Ovary (tissue), 9 donors: ENCODE measurements around the gene CCDC57. TPM values are rescaled to one million over a fixed set of nuclear protein-coding genes. Genes with fewer than 3 reads are reported as not detected.

Experiments
- DNase-seq, 5 donors: peaks; one replicate each; pipeline ENCODE4 v3.0.0-alpha.2; 2019 to 2020
- H3K27ac ChIP-seq, 2 donors: fragments of 200-600 bp; one replicate each; pipeline versions ENCODE4 v1.5.1 to v1.8.0; 2019 to 2022
- H3K27me3 ChIP-seq: fragments of 200-600 bp; one replicate; pipeline ENCODE4 v1.8.0; 2022
- H3K36me3 ChIP-seq: fragments of 200-600 bp; sonication (generic); one replicate; pipeline ENCODE4 v1.5.1; 2019
- H3K4me1 ChIP-seq: one replicate; pipeline ENCODE4 v1.8.1; 2013; ENCODE audit warnings: mild to moderate bottlenecking, moderate library complexity; ENCODE audit not compliant: insufficient read depth
- H3K4me3 ChIP-seq: fragments of 200-600 bp; sonication (generic); one replicate; pipeline ENCODE4 v1.5.1; 2017
- H3K9me3 ChIP-seq, 2 donors: fragments of 200-600 bp in 1 of 2; sonication (generic) in 1 of 2; one replicate each; pipeline versions ENCODE4 v1.5.1 to v1.8.1; 2013 to 2019; ENCODE audit warnings: mild to moderate bottlenecking in 1 of 2, moderate library complexity in 1 of 2
- EP300 ChIP-seq: sonication (generic); formaldehyde crosslinking; IDR thresholded peaks from one replicate; pipeline ENCODE4 v1.6.1; 2017; ENCODE audit warnings: antibody characterized with exemption
- POLR2A ChIP-seq: fragments of 450-650 bp; IDR thresholded peaks from one replicate; pipeline ENCODE4 v1.6.1; 2017; ENCODE audit warnings: antibody characterized with exemption, mild to moderate bottlenecking, moderate library complexity
- WGBS, 3 donors: extraction: QIAGEN DNeasy Blood & Tissue Kit in 1 of 3; methylation state at CpG; one replicate each; pipeline versions ENCODE4 v1.1.5 to v1.1.7; 2013 to 2017; 5-methylcytosine and 5-hydroxymethylcytosine counted together
- intact Hi-C, 4 donors: fragments of 100-400 bp; cut with DNase I; formaldehyde crosslinking; loops; one replicate each; pipeline versions ENCODE4 v1.11.0 to v1.15.1; 2022 to 2023
- polyA plus RNA-seq, 2 donors: library from polyadenylated mRNA; stranded (reverse); fragments of 200-250 nt in 1 of 2; fragments of 350-450 nt in 1 of 2; fragmentation: Illumina TruSeq in 1 of 2; extraction: RNeasy Lipid Tissue Mini Kit (QIAGEN cat#74804) in 1 of 2; gene quantifications; one replicate each; pipeline ENCODE4 v1.2.3, GENCODE V29; 2013 to 2014
- total RNA-seq, 7 donors: library from RNA; depleted of rRNA in 2 of 7; stranded (reverse); fragments of >200 nt in 2 of 7; fragmentation: NEBNext Ultra II Directional in 3 of 7; extraction: Animal tissue kit (Norgen Biotek cat#: 25700) in 3 of 7; gene quantifications; one replicate each; pipeline versions ENCODE4 v1.1.0 to v1.2.4, GENCODE V29; 2016 to 2023
- TF ChIP-seq, protein P1 (sequence below), 3 donors: fragments of 450-650 bp in 2 of 3; fragments of 200-600 bp in 1 of 3; IDR thresholded peaks; one replicate each; pipeline versions ENCODE4 v1.5.1 to v1.8.0; 2016 to 2022; ENCODE audit warnings: antibody characterized with exemption in 3 of 3, mild to moderate bottlenecking in 1 of 3
- donor health status: DM: no; HTN: no; CAD: no; lungs with moderate emphysema.
- donor health status: DM: no; HTN: no; CAD: no.
- donor health status: Bipolar disorder and iron deficiency.
- donor health status: DM: yes; HTN: yes; CAD: no.
- donor health status: DM: no; HTN: no; CAD: no.
- donor health status: DM: yes; HTN: yes; CAD: no.

Gene CCDC57
- total and polyA plus RNA-seq, 9 donors, result 7.7 to 65.0 (median 40.3) TPM

DNA sequence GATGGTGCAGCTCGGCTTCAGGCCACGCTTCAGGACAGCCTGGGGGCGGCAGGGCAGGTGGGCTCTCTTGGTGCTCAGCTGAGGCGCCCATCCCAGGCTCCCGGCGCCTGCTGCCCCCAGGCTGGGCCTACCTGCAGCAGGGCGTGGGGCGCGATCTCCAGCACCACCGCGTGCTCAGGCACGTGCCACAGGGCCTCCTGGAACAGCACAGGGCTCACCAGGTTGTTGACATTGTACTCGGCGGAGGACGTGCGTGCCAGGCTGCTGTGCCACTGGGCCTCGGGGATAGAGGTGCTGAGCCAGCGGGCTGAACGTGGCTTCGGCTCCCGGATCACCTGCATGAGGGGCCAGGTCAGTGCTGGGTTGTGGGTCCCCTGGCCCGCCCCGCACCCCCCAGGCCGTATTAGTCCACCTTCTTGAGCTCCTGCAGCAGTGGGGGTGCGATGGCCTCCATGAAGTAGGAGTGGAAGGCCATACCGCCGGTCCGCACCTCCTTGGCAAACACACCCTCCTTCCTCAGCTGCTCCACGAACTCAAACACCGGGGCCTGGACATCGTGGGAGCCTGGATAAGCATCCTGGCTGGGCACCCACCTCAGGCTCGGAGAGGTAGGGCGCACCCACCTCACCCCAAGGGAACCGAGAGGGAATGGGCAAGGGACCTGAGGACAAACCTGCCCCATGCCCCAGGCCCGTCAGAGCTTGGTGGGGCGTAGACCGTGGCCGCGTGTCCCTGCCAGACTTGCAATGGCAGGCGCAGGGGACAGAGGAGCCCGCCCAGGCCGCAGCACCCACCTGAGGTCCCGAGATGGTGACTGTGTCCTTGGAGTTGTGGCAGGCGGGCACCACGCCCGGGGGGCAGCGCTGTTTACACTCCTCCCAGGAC, 123.6 kb downstream of the CCDC57 start:
- Histone ChIP-seq H3K4me1 (no peaks in the 10 kb centered on the region), H3K4me3 (no peak overlapping the region), H3K27me3 (no peaks in the 10 kb centered on the region), H3K36me3 (no peaks in the 10 kb centered on the region), H3K9me3 (no peaks in the 10 kb centered on the region), H3K27ac (no peak overlapping the region)
- intact Hi-C loops, result no loop called here
- 89 to 94% (median 92%) methylated on average over 43 to 47 of the region's 47 CpGs for WGBS, 3 donors
- TF ChIP-seq, protein P1, sequence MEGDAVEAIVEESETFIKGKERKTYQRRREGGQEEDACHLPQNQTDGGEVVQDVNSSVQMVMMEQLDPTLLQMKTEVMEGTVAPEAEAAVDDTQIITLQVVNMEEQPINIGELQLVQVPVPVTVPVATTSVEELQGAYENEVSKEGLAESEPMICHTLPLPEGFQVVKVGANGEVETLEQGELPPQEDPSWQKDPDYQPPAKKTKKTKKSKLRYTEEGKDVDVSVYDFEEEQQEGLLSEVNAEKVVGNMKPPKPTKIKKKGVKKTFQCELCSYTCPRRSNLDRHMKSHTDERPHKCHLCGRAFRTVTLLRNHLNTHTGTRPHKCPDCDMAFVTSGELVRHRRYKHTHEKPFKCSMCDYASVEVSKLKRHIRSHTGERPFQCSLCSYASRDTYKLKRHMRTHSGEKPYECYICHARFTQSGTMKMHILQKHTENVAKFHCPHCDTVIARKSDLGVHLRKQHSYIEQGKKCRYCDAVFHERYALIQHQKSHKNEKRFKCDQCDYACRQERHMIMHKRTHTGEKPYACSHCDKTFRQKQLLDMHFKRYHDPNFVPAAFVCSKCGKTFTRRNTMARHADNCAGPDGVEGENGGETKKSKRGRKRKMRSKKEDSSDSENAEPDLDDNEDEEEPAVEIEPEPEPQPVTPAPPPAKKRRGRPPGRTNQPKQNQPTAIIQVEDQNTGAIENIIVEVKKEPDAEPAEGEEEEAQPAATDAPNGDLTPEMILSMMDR (IDR thresholded peaks at IDR 0.05), result no peak
- TF ChIP-seq EP300 (no peak), POLR2A (no peak)
- peak in 3 of 5 donors; percentile 17 to 34 (median 24) for DNase-seq

DNA sequence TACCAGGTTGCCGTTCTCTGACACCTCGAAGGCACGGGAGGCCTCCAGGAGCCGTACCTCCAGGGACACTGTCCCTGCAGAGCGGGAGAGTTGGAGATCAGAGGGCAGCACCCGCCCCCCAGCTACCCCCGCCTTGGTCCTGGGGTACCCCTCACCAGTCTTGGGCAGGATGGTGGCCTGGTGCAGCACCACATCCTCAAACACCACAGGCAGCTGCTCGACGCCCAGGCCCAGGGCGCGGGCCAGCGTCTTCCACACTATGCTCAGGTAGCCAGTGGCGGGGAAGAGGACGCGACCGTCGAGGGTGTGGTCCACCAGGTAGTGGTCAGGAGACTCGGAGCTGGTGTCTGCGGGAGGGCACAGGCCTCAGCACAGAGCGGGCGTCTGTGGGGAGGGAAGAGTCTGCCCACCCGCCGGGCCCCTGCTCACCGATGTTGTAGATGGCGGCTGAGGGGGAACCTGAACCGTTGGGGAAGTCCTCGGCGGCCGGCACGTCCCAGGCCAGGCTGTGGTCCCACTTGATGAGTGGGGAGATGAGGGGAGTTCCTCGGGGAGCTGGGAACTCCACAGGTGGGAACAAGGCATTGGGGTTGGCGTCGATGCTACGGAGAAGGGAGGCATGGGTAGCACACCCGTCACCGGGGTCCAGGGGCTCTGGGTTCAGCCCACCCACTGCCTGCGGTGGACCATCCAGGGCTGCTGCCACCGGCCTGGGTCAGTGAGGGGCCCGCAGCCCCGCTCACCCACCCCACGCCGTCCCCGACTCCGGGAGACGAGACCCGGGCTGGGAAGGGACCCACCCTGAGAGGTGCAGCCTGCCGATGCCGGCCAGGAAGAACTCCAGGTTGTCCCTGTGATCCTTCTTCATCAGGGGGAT, 124.4 kb downstream of the CCDC57 start:
- 92 to 96% (median 92%) methylated on average over 47 to 48 of the region's 48 CpGs for whole genome bisulfite sequencing, 3 donors
- intact Hi-C loops, result no loop called here

DNA sequence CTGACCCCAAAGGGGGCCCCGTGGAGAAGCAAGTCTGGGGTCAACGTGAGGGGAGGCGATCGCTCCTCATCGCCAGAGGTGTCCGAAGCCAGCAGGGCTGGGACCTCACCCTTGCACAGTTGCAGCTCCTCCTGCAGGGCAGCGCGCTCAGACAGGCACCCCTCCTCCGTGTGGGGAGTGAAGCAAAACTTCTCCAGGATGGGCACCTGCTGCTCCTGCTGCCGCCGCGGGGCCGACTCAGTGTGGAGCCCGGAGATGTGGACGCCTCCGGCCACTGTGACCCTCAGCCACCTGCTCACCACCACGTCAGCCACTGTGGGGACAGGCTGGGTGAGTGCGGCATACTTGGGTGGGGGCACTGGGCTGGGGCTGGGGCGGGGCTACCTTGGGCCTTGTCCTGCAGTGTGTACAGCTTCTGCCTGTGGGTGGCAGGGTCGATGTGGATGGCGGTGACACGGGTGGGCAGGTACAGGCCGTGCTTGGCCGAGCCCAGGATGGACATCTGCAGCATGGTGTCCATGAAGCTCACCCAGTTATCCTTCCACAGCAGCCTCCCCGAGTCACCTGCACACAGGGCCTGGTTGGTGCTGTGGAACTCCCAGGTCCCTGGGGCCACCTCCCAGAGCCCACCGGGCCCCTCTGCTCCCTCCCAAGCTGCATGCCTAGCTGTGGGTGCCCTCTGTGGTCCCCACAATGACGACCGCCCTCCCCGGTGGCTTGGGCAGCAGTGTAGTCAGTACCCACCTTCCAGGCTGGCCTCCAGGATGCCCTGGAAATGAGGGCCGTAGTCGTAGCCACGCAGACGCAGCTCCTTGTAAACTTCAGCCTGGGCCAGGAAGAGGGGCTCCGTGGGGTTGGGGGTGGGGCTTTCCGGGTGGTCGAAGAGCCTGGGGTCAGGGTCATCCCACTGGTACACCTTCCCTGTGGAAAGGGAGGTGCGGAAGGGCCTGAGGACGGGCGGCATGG, 125.4 kb downstream of the CCDC57 start:
- 82 to 88% (median 86%) methylated on average over 36 to 39 of the region's 39 CpGs for WGBS, 3 donors
- intact Hi-C loops, result no loop called here
- no peak overlapping the region for H3K27ac ChIP-seq
- no peaks in the 10 kb centered on the region for H3K36me3 ChIP-seq
- H3K27me3 ChIP-seq, result no peaks in the 10 kb centered on the region
- no peaks in the 10 kb centered on the region for H3K4me1 ChIP-seq
- TF ChIP-seq EP300 (no peak), POLR2A (no peak)
- TF ChIP-seq, protein P1 (IDR thresholded peaks at IDR 0.05), result no peak
- no peak for DNase-seq
- H3K9me3 ChIP-seq, result no peaks in the 10 kb centered on the region
- no peak overlapping the region for H3K4me3 ChIP-seq

More for the DNA sequence above, 124.4 kb downstream of the CCDC57 start:
- Histone ChIP-seq H3K27me3 (no peaks in the 10 kb centered on the region), H3K4me1 (no peaks in the 10 kb centered on the region), H3K4me3 (no peak overlapping the region), H3K36me3 (no peaks in the 10 kb centered on the region), H3K9me3 (no peaks in the 10 kb centered on the region), H3K27ac (no peak overlapping the region)
- DNase-seq, result peak in 3 of 5 donors; percentile 20 to 38 (median 29)
- TF ChIP-seq POLR2A (no peak), EP300 (no peak)
- TF ChIP-seq, protein P1 (IDR thresholded peaks at IDR 0.05), result no peak
